H1 (cell line): ENCODE measurements around the gene C6orf136. TPM values are rescaled to one million over a fixed set of nuclear protein-coding genes. Genes with fewer than 3 reads are reported as not detected.

ENCODE experiments used
- CTCF ChIA-PET: fragments of 300-600 bp; sonication (Branson Sonifier 250); formaldehyde crosslinking; loops from one replicate; lab custom pipeline; 2021; ENCODE audit not compliant: partially characterized antibody; lab: Charles Lee
- POLR2A ChIA-PET: fragments of 300-600 bp; sonication (Branson Sonifier 250); formaldehyde crosslinking; loops from one replicate; lab custom pipeline; 2021; ENCODE audit warnings: inconsistent platforms; ENCODE audit not compliant: partially characterized antibody; lab: Charles Lee
- DNase-seq, 2 experiments: peaks; one replicate each; pipeline versions ENCODE4 v3.0.0 to v3.0.0-alpha.2; 2010 to 2022; ENCODE audit warnings: low spot score in 2 of 2, low read depth in 1 of 2, mixed read lengths in 1 of 2
- FAIRE-seq: peaks from 2 replicates; lab custom pipeline; 2011; peaks lifted over from hg19 to GRCh38; lab: Jason Lieb, UNC
- H2AFZ ChIP-seq: 2 replicates; pipeline ENCODE4 v1.8.1; 2012; ENCODE audit warnings: low read length, inconsistent platforms
- H2AK5ac ChIP-seq: 2 replicates; pipeline ENCODE4 v1.6.1; 2013; ENCODE audit warnings: low read depth, low read length
- H2BK120ac ChIP-seq: replicated peaks from 2 replicates; pipeline ENCODE3; 2013; ENCODE audit warnings: low read depth, low read length, inconsistent platforms
- H2BK12ac ChIP-seq: 2 replicates; pipeline ENCODE4 v1.6.1; 2013; ENCODE audit warnings: low read depth, low read length
- H2BK15ac ChIP-seq: 2 replicates; pipeline ENCODE4 v1.6.1; 2013; ENCODE audit warnings: low read length
- H2BK20ac ChIP-seq: 2 replicates; pipeline ENCODE4 v1.6.1; 2013; ENCODE audit warnings: low read length
- H2BK5ac ChIP-seq: 2 replicates; pipeline ENCODE4 v1.6.1; 2013; ENCODE audit warnings: low read depth, low read length
- H3K14ac ChIP-seq: 2 replicates; pipeline ENCODE4 v1.6.1; 2013; ENCODE audit warnings: inconsistent platforms; ENCODE audit not compliant: insufficient read length
- H3K18ac ChIP-seq: 2 replicates; pipeline ENCODE4 v1.6.1; 2013; ENCODE audit warnings: low read length; ENCODE audit errors: extremely low read depth
- H3K23ac ChIP-seq: 2 replicates; pipeline ENCODE4 v1.6.1; 2013; ENCODE audit warnings: inconsistent platforms; ENCODE audit not compliant: insufficient read length
- H3K23me2 ChIP-seq: 2 replicates; pipeline ENCODE4 v1.6.1; 2013; ENCODE audit warnings: low read depth, low read length
- H3K27ac ChIP-seq: 2 replicates; pipeline ENCODE4 v1.6.1; 2011; ENCODE audit warnings: low read depth, low read length, inconsistent platforms
- H3K27me3 ChIP-seq, 4 experiments: replicated peaks in 1 of 4; 1 replicate in 1 of 4; 2 replicates in 3 of 4; pipeline versions ENCODE4 v1.6.1 to v1.8.1; 2011 to 2013; ENCODE audit warnings: low read length in 3 of 4, mild to moderate bottlenecking in 3 of 4, inconsistent platforms in 2 of 4, mixed read lengths in 2 of 4, moderate library complexity in 1 of 4; ENCODE audit not compliant: control insufficient read depth in 3 of 4, insufficient read depth in 3 of 4; ENCODE audit errors: extremely low read depth in 1 of 4
- H3K36me3 ChIP-seq, 4 experiments: 2 replicates each; pipeline versions ENCODE4 v1.6.1 to v1.8.1; 2011 to 2013; ENCODE audit warnings: mild to moderate bottlenecking in 4 of 4, low read length in 3 of 4, moderate library complexity in 2 of 4, control low read depth in 1 of 4, inconsistent platforms in 1 of 4; ENCODE audit not compliant: insufficient read depth in 4 of 4, control insufficient read depth in 2 of 4
- H3K4ac ChIP-seq: replicated peaks from 2 replicates; pipeline ENCODE3; 2013; ENCODE audit warnings: low read length, low read depth, mixed read lengths, inconsistent platforms; ENCODE audit not compliant: insufficient read length
- H3K4me1 ChIP-seq, 4 experiments: replicated peaks in 1 of 4; 1 replicate in 1 of 4; 2 replicates in 3 of 4; pipeline versions ENCODE4 v1.6.1 to v1.8.1; 2011 to 2013; ENCODE audit warnings: low read length in 3 of 4, inconsistent platforms in 2 of 4, mixed read lengths in 1 of 4; ENCODE audit not compliant: insufficient read depth in 4 of 4, control insufficient read depth in 3 of 4
- H3K4me2 ChIP-seq, 2 experiments: 2 replicates each; pipeline versions ENCODE4 v1.6.1 to v1.8.1; 2011 to 2013; ENCODE audit warnings: low read depth in 2 of 2, low read length in 2 of 2, control low read depth in 1 of 2, inconsistent platforms in 1 of 2, mild to moderate bottlenecking in 1 of 2; ENCODE audit not compliant: insufficient read depth in 1 of 2
- H3K4me3 ChIP-seq, 4 experiments: fragments of 200-600, 300-600 bp in 1 of 4; sonication (generic), shearing (Covaris generic), sonication (Bioruptor Twin) in 1 of 4; 2 replicates each; pipeline versions ENCODE4 v1.5.1 to v1.8.1; 2011 to 2016; ENCODE audit warnings: low read length in 4 of 4, low read depth in 3 of 4, control low read depth in 2 of 4, inconsistent platforms in 2 of 4, mild to moderate bottlenecking in 2 of 4, mixed read lengths in 1 of 4, moderate library complexity in 1 of 4; ENCODE audit not compliant: insufficient read depth in 2 of 4; ENCODE audit errors: extremely low read depth in 1 of 4
- H3K56ac ChIP-seq: replicated peaks from 2 replicates; pipeline ENCODE3; 2013; ENCODE audit warnings: low read depth, mild to moderate bottlenecking, mixed read lengths, low read length, inconsistent platforms; ENCODE audit not compliant: insufficient read length
- H3K79me1 ChIP-seq: 2 replicates; pipeline ENCODE4 v1.6.1; 2013; ENCODE audit warnings: low read depth, low read length, control low read depth
- H3K79me2 ChIP-seq, 2 experiments: 2 replicates each; pipeline versions ENCODE4 v1.6.1 to v1.8.1; 2012 to 2013; ENCODE audit warnings: low read length in 2 of 2, mild to moderate bottlenecking in 2 of 2, inconsistent platforms in 1 of 2; ENCODE audit not compliant: insufficient read depth in 2 of 2, control insufficient read depth in 1 of 2
- H3K9ac ChIP-seq, 4 experiments: replicated peaks in 1 of 4; 1 replicate in 1 of 4; 2 replicates in 3 of 4; pipeline versions ENCODE4 v1.6.1 to v1.8.1; 2011 to 2013; ENCODE audit warnings: low read depth in 3 of 4, low read length in 3 of 4, control low read depth in 2 of 4, mild to moderate bottlenecking in 2 of 4, moderate library complexity in 2 of 4, inconsistent platforms in 1 of 4; ENCODE audit errors: extremely low read depth in 1 of 4
- H3K9me3 ChIP-seq, 2 experiments: 2 replicates each; pipeline versions ENCODE4 v1.6.1 to v1.8.1; 2012 to 2013; ENCODE audit warnings: mild to moderate bottlenecking in 2 of 2, moderate library complexity in 2 of 2, control low read depth in 1 of 2, inconsistent platforms in 1 of 2, low read depth in 1 of 2, low read length in 1 of 2, mixed read lengths in 1 of 2; ENCODE audit not compliant: insufficient read depth in 2 of 2
- H4K20me1 ChIP-seq, 2 experiments: replicated peaks in 1 of 2; 2 replicates each; pipeline versions ENCODE3 to v1.8.1; 2011 to 2013; ENCODE audit warnings: inconsistent platforms in 2 of 2, low read length in 2 of 2, mild to moderate bottlenecking in 1 of 2; ENCODE audit not compliant: insufficient read depth in 2 of 2, control insufficient read depth in 1 of 2
- H4K5ac ChIP-seq: 2 replicates; pipeline ENCODE4 v1.6.1; 2013; ENCODE audit warnings: low read length, low read depth, mixed read lengths, inconsistent platforms; ENCODE audit not compliant: insufficient read length
- H4K8ac ChIP-seq: 2 replicates; pipeline ENCODE4 v1.8.0; 2013; ENCODE audit warnings: mild to moderate bottlenecking, moderate library complexity, low read length, inconsistent platforms; ENCODE audit not compliant: insufficient read depth; ENCODE audit errors: extremely low read depth
- H4K91ac ChIP-seq: replicated peaks from 2 replicates; pipeline ENCODE3; 2013; ENCODE audit warnings: low read length, mixed read lengths, inconsistent platforms; ENCODE audit not compliant: insufficient read length
- CEBPB ChIP-seq: IDR thresholded peaks from 2 replicates; pipeline ENCODE4 v1.6.1; 2012; ENCODE audit warnings: low read depth, low read length
- NANOG ChIP-seq: IDR thresholded peaks from 2 replicates; pipeline ENCODE4 v1.6.1; 2011; ENCODE audit warnings: low read length, low read depth, mild to moderate bottlenecking, inconsistent platforms; ENCODE audit not compliant: insufficient read depth, poor library complexity, severe bottlenecking
- RNF2 ChIP-seq: fragments of 200-900, 300-1000 bp; sonication (generic); IDR thresholded peaks from 2 replicates; pipeline ENCODE4 v1.7.1; 2016; ENCODE audit warnings: borderline replicate concordance, low read depth, mild to moderate bottlenecking, antibody characterized with exemption, low read length; ENCODE audit not compliant: poor library complexity, severe bottlenecking; ENCODE audit errors: missing control alignments
- RXRA ChIP-seq: IDR thresholded peaks from 2 replicates; pipeline ENCODE4 v1.6.1; 2011; ENCODE audit warnings: low read depth, mild to moderate bottlenecking, low read length, moderate library complexity; ENCODE audit not compliant: insufficient read depth
- SIRT6 ChIP-seq: IDR thresholded peaks from one replicate; pipeline ENCODE4 v1.7.1; 2012; ENCODE audit warnings: low read length, inconsistent platforms
- WGBS, 2 experiments: shearing (Covaris generic) in 1 of 2; methylation state at CpG; one replicate each; pipeline versions ENCODE4 v1.1.6 to v1.1.7; 2013 to 2015; ENCODE audit warnings: low lambda C conversion rate in 2 of 2, mixed read lengths in 2 of 2, inconsistent platforms in 1 of 2, low coverage in 1 of 2, missing lambda C conversion rate in 1 of 2; ENCODE audit not compliant: insufficient replicate concordance in 2 of 2, insufficient coverage in 1 of 2, insufficient read length in 1 of 2; ENCODE audit errors: extremely low coverage in 1 of 2, missing lambda C conversion rate in 1 of 2; 5-methylcytosine and 5-hydroxymethylcytosine counted together
- polyA plus RNA-seq, 7 experiments: library from polyadenylated mRNA; depleted of rRNA in 3 of 7; stranded (reverse) in 5 of 7; unstranded in 2 of 7; fragments of >200 nt in 5 of 7; fragments of 200-250 nt in 2 of 7; gene quantifications; 1 replicate in 5 of 7; 2 replicates in 1 of 7; 4 replicates in 1 of 7; pipeline versions ENCODE4 v1.2.1 to v1.2.3, GENCODE V29; 2011 to 2013; ENCODE audit warnings: missing spikeins in 2 of 7, mixed read lengths in 2 of 7
- total RNA-seq: library from RNA; stranded (reverse); fragmentation: NEBNext Ultra II Directional; extraction: Animal tissue kit (Norgen Biotek cat#: 25700); gene quantifications from 2 replicates; pipeline ENCODE4 v1.2.1, GENCODE V29; 2021

The C6orf136 gene
- total and polyA plus RNA-seq, 2 of the 8 experiments (the other 6 are each of a cell fraction or from before 2014, with no cell fraction given), result 20.8 to 23.1 TPM

GRCh38 chr6:30689022-30689865 lies 42.3 kb downstream of the C6orf136 start:
- Histone ChIP-seq H4K91ac (no peak overlapping the region), H3K79me2 (peaks cover 0 to 13% of the 10 kb centered on the region in 2 experiments; a peak in 3 of 4 replicates), H2BK20ac (no peak overlapping the region), H3K36me3 (no peaks in the 10 kb centered on the region; a peak in 1 of 8 replicates), H3K4ac (no peak overlapping the region), H3K23ac (no peak overlapping the region), H3K4me3 (no peak overlapping the region), H3K18ac (no peak overlapping the region), H3K4me2 (peak overlapping the region; percentile 82 to 94), H3K79me1 (peaks cover 4% of the 10 kb centered on the region; the same call in 1 of the 2 replicates), H2BK120ac (no peak overlapping the region), H4K5ac (no peak overlapping the region), H3K4me1 (peaks cover 0 to 31% (median 20%) of the 10 kb centered on the region in 4 experiments; a peak in 6 of 7 replicates), H4K20me1 (peaks cover 0 to 3% of the 10 kb centered on the region in 2 experiments), H2BK5ac (no peak overlapping the region), H3K9me3 (no peaks in the 10 kb centered on the region), H2BK15ac (0 out of 2 replicates have a peak overlapping the region, but pooled peaks have one; percentile 10), H3K56ac (no peak overlapping the region), H2BK12ac (no peak overlapping the region), H3K27me3 (no peaks in the 10 kb centered on the region), H3K9ac (no peak overlapping the region; a peak in 3 of 7 replicates), H3K14ac (no peak overlapping the region), H2AK5ac (peak overlapping the region; percentile 83; the same call in 1 of the 2 replicates), H2AFZ (no peak overlapping the region), H4K8ac (no peak overlapping the region), H3K27ac (no peak overlapping the region), H3K23me2 (peaks cover 13% of the 10 kb centered on the region)
- ChIA-PET POLR2A (interaction anchor here (0.6 to 26.7 kb wide), 9 partner anchors 8 to 79 kb away, joined by 3 to 732 read pairs (median 7); partner anchors contain the start of genes FLOT1, IER3, MDC1 and MRPS18B), CTCF (interaction anchor here (0.5 to 3.7 kb wide), 14 partner anchors 11 to 394 kb away, joined by 3 to 28 read pairs (median 3); partner anchors contain the start of genes DHX16 and MDC1)
- FAIRE-seq (no peak), DNase-seq (no peak)
- TF ChIP-seq CEBPB (no peak), NANOG (no peak), RXRA (no peak), RNF2 (no peak), SIRT6 (no peak)
- 90% methylated on average over 11 of the region's 11 CpGs; no CpG with 5 or more reads in 1 of the 2 experiments for WGBS, 2 experiments
